ENCODE results near the gene BBS1. TPM values are rescaled to one million over a fixed set of nuclear protein-coding genes. Genes with fewer than 3 reads are reported as not detected.

Gene BBS1
- total RNA-seq, 1 experiment from 2014 or later, result 42.5 TPM

DNA sequence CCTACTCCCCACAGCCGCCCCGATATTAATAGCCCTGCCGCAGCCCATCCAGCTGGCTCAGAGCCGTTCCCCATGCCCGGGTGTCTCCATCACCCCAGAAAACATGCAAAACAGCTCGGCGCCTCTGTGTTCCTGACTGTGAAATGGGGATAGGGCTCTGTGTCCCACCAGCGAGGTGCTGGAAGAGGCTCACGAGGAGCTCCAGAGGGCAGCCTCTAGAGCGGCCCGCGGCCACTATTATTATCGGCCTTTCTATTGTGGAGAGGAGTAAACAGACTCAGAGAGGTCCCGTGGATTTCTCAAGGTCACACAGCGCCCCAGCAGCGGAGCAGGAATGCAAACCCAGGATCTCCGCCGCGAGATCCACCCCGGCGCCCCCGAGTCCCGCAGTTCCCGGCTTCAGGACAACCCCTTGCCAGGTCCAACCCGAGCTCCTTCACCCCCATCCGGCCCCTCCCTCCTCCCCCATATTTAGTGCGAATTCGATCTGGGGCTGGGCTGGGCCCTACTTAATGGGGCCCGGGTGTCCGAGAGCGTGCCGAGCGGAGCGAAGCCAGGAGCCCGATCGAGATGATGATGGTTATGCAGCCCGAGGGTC is 36.0 kb downstream of the BBS1 start, which contains the start of gene ACTN3:
TSS of gene ACTN3 (plus strand) at position 536 of the 598 bp plus-strand sequence. CDS start at position 571, 35 bp downstream.
- DNase-seq (ENCODE audit: low spot score), result peak; percentile 42
- in situ Hi-C loops (cut with HindIII; ENCODE audit: low sequenced_read_pairs), result no loop called here

DNA sequence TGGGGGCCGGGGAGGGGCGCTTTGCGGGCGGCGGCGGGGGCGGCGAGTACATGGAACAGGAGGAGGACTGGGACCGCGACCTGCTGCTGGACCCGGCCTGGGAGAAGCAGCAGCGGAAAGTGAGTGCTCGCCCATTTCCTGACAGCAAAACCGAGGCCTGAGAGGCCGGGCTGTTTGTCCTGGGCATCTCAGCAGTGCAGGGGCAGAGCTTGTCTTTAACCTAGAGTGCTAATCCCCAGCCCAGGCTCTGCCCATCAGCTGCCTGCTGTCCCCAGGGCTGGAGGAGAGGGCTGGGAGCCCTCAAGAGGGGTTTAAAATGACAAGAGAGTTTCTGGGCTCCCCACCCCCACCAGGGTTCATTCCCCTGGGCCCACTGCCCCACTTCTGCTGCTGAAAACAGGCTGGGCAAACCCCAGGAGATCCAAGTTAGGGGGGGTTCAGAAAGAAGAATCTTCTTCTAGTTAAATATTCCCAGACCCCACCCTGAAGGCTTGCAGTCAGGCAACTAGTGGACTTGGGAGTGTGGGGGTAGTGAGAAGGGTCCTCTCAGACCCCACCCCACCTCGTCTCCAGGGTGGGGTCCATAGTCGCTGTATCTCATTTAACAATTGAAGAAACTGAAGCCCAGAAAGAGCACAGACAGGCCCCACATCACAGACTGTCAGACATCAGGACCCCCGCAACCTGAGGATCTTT is 36.7 kb downstream of the BBS1 start:
- no peak for DNase-seq (ENCODE audit: low spot score)
- in situ Hi-C loops (cut with HindIII; ENCODE audit: low sequenced_read_pairs), result no loop called here

DNA sequence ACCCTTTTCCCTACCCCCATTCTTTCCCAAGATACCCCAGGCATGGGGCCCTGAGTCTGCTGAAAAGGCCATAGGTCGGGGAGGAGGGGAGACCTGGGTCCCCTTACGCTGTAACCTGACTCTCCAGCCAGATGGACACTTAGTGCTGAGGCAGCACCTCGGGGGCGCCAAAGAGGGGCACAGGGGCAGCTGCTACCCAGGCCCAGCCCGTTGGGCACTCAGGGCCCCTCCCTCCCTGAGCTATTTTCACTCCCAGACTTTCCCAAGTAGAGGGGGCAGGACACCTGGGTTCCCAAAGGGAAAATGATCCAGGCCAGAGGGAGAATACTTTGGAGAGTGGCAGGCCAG is 37.2 kb downstream of the BBS1 start:
- DNase-seq (ENCODE audit: low spot score), result no peak
- in situ Hi-C loops (cut with HindIII; ENCODE audit: low sequenced_read_pairs), result no loop called here

DNA sequence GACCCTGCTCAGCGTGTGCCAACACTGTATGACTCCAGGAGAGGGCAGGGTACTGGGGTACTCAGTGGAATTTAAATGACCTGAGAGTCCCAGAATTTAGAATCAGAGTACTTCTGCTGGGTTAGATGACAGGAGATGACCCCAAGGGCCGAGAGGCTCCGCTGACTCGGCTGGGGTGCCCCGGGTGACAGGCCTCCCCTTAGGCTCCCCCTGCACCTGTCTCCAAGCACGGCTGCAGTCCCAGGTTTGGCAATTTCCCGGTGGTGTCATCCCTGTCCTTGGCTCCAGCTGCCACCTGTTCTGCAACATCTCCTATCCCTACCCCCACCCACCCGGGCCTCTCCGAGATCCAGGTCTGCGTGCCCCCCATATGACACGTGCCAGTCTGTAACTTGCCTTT is 37.6 kb downstream of the BBS1 start:
- DNase-seq (ENCODE audit: low spot score), result no peak
- in situ Hi-C loops (cut with HindIII; ENCODE audit: low sequenced_read_pairs), result no loop called here

DNA sequence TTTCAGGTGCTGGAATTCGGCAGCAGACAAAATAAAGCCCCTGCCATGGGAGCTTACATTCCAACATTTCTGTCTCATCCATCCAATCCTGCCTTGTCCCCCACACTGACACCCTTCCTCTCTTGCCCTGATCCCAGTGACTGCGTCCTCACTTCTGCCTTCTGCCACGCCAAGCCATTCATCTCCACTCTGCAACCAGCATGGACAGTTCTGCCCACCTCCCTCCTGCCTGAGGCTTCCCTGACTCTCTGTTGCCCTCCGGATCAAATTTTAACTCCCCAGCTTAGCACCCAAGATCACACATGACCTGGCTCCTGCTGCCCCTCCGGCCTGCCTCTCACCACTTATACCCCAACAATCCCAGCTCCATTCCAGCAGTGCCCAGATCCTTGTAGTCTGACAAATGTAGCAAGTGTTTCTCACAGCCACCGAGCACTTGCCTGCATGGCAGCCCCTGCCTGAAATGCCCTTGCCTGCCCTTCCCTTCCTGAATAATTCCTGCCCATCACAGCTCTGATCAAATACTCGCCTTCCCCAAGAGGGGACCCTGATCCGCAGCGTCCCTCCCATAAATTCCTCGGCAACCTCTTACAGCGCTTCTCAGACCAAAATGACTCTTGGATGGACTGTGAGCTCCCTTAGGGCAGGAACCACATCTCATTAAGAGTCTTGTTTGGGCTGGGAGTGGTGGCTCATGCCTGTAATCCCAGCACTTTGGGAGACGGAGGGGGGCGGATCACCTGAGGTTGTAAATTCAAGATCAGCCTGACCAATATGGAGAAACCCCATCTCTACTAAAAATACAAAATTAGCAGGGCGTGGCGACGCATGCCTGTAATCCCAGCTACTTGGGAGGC is 38.6 kb downstream of the BBS1 start:
- in situ Hi-C loops (cut with HindIII; ENCODE audit: low sequenced_read_pairs), result no loop called here
- DNase-seq (ENCODE audit: low spot score), result no peak

DNA sequence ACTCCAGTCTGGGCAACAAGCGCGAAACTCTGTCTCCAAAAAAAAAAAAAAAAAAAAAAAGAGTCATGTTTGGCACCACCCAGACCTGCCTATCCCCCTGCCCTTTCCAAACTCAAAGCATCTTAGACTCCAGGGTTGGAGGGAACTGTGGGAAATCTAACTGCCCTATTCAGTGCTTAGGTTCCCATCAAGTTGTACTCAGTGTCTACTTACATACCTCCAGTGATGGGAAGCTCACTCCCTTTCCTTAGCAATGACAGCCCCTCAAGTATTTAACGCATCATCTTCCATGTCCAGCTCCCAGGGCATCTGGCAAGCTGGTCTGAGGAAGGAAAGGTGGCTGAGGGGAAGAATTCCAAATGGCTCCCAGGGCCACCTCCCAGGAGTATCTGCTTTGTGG is 39.3 kb downstream of the BBS1 start:
- in situ Hi-C loops (cut with HindIII; ENCODE audit: low sequenced_read_pairs), result no loop called here
- DNase-seq (ENCODE audit: low spot score), result no peak

DNA sequence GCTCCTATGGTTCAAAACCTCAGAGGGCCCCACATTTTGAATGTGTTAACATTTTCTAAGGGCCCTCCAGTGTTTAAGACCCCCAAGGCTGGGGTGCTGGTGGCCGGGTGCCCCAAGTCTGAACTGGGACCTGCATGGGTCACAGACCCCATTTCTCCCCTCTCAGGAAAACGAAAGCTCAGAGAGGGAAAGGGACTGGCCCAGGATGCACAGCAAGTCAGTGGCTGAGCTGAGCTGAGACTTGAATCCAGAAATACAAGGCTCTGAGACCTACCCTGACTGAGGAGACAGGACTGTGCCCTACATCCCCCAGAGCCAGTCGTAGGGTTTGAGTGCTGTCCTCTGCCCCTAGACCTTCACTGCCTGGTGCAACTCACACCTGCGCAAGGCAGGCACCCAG is 40.5 kb downstream of the BBS1 start:
- in situ Hi-C loops (cut with HindIII; ENCODE audit: low sequenced_read_pairs), result no loop called here
- DNase-seq (ENCODE audit: low spot score), result no peak

DNA sequence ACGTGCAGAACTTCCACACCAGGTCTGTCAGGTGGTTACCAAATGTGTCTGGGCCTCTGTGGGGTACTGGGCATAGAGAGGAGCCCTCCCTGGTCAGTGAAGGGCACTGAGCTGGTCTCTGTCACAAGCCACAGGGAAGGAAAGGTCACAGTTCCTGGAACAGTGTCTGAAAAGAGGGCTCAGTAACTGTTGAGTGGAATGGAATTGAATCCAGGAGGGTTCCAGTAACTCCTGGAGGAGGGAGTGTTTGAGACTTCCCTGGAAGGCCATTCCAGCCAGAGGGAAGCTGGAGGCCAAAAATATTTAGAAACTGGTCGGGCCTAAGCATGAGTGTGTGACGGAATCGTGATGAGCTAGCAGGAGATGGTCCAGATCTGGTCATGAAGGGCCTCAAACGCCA is 44.2 kb downstream of the BBS1 start:
- in situ Hi-C loops (cut with HindIII; ENCODE audit: low sequenced_read_pairs), result no loop called here
- no peak for DNase-seq (ENCODE audit: low spot score)

DNA sequence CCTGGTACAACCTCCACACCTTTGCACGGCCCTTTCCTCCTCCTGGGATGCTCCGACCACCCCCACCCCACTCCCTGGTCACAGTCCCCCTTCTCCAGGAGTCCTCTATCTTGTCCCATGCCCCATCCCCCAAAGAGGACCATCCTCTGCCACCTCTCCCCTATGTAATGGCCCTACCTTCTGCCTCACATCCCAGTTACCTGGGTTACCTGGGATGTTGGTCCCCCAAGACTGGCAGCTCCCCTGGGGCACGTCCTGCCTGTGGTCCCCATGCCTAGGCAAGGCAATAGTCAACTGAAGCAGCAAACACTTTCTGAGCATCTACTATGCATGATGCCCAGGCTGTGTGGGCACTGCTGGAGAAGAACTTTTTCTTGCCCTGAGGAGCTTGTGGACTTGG is 45.0 kb downstream of the BBS1 start:
- no peak for DNase-seq (ENCODE audit: low spot score)
- in situ Hi-C loops (cut with HindIII; ENCODE audit: low sequenced_read_pairs), result no loop called here

DNA sequence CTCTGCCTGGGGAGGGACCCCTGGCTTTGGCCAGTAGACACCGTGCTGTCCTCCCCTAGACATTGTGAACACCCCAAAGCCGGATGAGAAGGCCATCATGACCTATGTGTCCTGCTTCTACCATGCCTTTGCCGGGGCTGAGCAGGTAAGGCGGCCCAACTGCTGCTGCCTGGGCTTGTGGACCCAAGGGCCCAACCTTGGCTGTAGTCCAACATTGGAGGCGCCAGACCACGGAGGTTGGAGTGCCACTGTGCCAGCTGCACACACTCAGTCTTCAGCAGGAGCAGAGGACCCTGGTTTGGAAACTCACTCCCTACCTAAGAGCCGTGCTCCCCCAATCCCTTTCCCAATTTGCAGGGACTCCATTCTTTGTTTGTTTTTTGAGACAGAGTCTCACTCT is 45.7 kb downstream of the BBS1 start:
- in situ Hi-C loops (cut with HindIII; ENCODE audit: low sequenced_read_pairs), result no loop called here
- no peak for DNase-seq (ENCODE audit: low spot score)

DNA sequence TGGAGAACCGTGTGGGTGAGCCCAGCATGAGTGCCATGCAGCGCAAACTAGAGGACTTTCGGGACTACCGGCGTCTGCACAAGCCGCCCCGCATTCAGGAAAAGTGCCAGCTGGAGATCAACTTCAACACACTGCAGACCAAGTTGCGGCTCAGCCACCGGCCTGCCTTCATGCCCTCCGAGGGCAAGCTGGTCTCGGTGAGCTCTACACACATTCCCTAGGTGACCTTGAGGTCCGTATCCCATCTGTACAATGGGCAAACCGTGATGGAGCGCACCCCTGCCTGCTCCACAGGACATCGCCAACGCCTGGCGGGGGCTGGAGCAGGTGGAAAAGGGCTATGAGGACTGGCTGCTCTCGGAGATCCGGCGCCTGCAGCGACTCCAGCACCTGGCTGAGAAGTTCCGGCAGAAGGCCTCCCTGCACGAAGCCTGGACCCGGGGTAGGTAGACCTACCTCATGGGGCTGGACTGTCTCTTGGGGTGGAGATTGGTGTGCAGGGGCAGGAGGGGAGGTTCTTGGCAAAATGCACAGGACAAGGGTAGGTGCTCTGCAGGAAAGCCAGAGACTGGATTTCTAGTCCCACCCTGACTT is 47.4 kb downstream of the BBS1 start:
- in situ Hi-C loops (cut with HindIII; ENCODE audit: low sequenced_read_pairs), result no loop called here
- no peak for DNase-seq (ENCODE audit: low spot score)

DNA sequence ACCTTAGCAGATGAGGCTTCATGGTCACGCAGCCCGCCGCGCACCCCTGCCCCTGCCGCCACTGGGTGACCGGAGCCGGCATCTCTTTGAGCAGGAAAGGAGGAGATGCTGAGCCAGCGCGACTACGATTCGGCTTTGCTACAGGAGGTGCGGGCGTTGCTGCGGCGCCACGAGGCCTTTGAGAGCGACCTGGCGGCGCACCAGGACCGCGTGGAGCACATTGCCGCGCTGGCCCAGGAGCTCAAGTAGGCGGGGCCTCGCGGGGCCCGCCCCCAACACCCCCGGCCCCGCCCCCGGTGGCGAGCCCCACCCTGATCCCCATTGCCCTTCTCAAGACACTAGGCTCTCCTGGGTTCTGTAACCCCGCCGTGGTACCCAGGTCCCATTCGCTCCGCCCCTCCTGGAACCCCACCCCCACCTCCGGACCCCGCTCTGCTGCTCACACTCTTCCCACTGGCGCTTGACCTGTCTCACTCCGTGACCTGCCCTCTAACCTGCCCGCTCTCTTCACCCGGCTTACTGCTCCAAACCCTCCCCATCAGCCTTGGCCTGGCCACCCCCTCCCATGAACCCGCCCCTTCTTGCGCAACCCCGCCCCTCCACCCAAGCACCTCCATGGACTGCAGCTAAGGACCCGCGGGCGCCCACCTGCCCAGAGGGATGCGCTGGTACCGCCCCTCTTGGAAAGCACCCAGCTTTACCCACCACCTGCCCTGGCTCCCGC is 48.9 kb downstream of the BBS1 start:
- DNase-seq (ENCODE audit: low spot score), result peak; percentile 52
- in situ Hi-C loops (cut with HindIII; ENCODE audit: low sequenced_read_pairs), result no loop called here

DNA sequence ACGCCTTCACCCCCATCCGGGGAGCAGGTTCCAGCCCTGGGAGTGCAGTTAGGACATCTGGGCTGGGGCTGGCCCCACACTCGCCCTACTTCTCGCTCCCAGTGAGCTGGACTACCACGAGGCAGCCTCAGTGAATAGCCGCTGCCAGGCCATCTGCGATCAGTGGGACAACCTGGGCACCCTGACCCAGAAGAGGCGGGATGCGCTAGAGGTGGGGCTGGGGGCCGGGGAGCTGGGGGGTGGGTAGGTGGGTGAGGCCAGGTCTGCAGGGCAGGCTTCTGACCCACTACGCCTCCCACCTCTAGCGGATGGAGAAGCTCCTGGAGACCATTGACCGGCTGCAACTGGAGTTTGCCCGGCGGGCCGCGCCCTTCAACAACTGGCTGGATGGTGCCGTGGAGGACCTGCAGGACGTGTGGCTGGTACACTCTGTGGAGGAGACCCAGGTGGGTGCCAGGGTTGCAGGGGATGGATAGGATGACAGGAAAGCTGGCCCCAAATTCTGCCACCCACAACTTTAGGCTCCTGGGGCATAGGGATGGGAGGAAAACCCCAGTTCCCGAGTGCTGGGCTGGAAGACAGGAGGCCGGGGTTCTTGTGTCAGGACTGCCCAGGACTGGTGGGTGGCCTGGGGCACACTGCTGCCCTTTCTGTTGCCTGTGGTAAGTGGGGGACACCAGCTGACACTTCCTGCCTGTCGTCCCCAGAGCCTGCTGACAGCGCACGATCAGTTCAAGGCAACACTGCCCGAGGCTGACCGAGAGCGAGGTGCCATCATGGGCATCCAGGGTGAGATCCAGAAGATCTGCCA is 49.6 kb downstream of the BBS1 start:
- in situ Hi-C loops (cut with HindIII; ENCODE audit: low sequenced_read_pairs), result no loop called here
- no peak for DNase-seq (ENCODE audit: low spot score)

DNA sequence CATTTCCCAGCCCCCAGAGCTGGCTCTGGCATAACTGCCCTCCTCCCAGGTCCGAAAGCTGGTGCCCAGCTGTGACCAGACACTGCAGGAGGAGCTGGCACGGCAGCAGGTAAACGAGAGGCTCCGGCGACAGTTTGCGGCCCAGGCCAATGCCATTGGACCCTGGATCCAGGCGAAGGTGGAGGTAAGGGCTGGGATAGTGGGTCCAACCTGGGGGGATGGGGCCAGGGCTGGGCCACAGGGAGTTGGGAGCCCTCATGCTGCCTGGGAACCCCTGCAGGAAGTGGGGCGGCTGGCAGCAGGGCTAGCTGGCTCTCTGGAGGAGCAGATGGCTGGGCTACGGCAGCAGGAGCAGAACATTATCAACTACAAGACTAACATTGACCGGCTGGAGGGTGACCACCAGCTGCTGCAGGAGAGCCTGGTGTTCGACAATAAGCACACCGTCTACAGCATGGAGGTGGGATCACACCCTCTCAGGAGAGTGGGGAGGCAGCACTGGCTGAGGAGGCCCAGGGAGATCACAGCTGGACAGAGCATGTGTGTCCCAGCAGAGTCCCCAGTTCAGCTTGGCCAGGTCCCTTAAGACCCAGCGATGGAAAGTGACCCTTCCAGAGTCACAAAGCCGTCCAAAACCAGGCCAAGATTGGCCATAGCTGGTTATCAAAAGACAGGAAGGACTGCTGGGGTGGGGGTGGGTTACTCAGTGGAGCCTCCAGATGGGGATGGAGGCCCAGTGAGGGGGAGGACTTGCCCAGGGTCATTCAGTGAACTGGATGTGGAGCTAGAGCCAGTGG is 50.9 kb downstream of the BBS1 start:
- in situ Hi-C loops (cut with HindIII; ENCODE audit: low sequenced_read_pairs), result no loop called here
- DNase-seq (ENCODE audit: low spot score), result peak; percentile 55

DNA sequence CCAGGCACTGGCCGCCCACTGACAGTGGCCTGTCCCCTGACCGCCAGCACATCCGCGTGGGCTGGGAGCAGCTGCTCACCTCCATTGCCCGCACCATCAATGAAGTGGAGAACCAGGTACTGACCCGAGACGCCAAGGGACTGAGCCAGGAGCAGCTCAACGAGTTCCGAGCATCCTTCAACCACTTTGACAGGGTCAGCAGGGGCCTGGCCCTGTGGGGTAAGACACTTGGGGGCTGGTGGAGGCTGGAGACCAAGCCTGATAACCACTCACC is 51.5 kb downstream of the BBS1 start:
- in situ Hi-C loops (cut with HindIII; ENCODE audit: low sequenced_read_pairs), result no loop called here
- DNase-seq (ENCODE audit: low spot score), result no peak

DNA sequence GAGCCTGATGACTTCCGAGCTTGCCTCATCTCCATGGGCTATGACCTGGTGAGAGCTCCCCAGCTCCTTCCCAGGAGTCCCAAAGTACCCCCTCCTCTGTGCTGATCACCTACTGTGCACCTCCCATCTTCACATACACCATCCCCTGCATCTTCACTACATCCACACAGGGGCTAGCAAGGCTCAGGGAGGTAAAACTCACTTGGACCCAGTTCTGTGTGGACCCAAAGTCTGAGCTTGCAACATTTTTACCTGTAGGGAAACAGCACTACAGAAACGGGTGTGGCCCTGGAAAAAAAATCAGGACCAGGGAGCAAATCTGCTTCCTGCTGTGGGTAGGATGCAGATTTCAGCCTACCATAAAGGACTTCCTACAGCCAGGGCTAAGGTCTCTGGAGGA is 51.8 kb downstream of the BBS1 start:
- no peak for DNase-seq (ENCODE audit: low spot score)
- in situ Hi-C loops (cut with HindIII; ENCODE audit: low sequenced_read_pairs), result no loop called here

DNA sequence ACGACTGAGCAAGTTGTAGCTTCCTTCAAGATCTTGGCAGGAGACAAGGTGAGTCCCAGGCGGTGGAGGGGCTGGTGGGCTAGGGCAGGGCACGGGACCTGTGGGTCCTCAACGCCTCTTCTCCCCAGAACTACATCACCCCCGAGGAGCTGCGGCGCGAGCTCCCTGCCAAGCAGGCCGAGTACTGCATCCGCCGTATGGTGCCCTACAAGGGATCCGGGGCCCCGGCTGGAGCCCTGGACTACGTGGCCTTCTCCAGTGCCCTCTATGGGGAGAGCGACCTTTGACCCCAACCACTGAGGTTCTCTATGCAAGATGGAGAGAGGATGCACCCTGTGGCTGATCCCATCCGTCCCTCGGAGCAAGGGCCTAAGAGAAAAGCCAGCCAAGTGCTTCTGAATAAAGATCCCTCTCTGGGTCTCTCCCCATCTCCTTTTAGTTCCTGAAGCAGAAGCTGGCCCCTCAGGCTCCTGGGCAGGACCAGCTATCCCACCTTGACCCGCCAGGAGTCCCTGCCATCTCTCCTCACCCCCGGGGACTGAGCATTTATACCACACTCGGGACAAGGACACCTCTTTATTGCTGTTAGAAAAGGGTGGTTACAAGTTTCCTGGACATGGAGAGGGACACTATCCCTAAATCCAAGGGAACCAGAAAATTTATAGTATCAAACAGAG is 52.6 kb downstream of the BBS1 start:
- in situ Hi-C loops (cut with HindIII; ENCODE audit: low sequenced_read_pairs), result no loop called here
- DNase-seq (ENCODE audit: low spot score), result no peak

DNA sequence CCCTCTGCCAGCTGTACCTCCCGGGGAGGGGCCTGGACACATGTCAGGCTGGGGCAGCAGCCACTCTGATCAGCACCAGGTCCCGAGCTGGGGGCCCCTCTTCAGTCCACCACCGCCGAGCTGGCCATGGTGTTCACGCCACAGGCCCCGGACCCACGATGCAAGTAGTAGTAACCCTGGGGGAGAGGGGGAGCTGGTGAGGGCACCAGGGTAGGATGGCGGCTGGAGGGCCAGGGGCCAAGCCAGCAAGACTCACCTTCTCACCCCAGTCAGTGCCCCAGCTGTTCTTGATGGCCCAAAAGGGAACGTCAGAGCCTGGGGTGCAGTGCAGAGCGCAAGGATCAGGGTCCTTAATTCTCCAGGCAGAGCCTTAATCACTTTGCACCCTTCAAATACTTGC is 53.4 kb downstream of the BBS1 start:
- in situ Hi-C loops (cut with HindIII; ENCODE audit: low sequenced_read_pairs), result no loop called here
- DNase-seq (ENCODE audit: low spot score), result no peak
